GM18951 (cell line): ENCODE data around the gene ASPHD2.

Experiments
- POLR2A ChIP-seq: IDR thresholded peaks from 4 replicates; pipeline ENCODE4 v1.6.1; 2011; ENCODE audit warnings: mild to moderate bottlenecking; ENCODE audit not compliant: insufficient read length, insufficient read depth; ENCODE audit errors: extremely low read depth
- in situ Hi-C: fragments of 300-500 bp; cut with MboI; formaldehyde crosslinking; loops from one replicate; pipeline ENCODE4 v1.12.0; 2022; ENCODE audit warnings: low sequenced_read_pairs, mixed read lengths, inconsistent platforms; ENCODE audit not compliant: unreplicated experiment

Gene ASPHD2

DNA sequence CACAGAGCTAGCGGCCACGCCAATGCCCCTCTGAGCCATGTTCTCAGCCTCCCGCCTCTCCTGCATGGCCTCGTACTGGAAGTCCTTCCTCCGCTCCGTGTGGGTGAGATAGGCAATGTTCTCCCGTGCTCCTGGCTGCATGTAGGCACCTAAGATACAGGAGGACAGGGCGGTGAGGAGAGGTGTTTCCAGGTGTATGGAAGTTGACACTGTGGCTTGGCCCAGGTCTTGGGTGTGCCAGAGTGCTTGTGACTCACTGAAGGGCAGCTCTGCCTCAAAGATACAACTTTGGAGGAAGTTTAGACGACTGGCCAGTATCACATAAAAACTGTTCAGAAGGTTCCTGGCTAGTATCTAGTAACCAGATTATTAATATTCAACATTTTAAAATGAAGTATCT lies 63.2 kb downstream of the ASPHD2 start:
- TF ChIP-seq POLR2A = no peak
- in situ Hi-C loops = no loop called here

DNA sequence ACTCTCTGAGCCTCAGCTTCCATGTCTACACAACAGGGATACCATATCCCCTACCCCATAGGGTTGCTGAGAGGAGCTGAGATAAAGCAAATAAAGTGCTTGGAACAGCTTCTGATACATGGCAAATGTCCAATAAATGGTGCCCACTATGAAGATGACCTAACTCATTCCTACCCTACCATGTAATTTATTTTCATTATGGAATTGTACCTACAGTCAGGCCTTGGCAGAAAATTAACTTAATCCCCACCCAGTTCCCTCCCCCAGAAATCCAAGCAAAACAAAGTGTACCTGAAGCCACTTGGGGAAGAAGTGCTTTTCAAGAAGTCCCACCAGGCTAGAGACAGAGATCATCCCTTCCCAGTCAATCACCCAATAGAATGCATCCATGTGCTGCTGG lies 65.4 kb downstream of the ASPHD2 start:
- no peak for TF ChIP-seq POLR2A
- in situ Hi-C loops = no loop called here
